ENCODE results near the gene TANGO2. TPM values are rescaled to one million over a fixed set of nuclear protein-coding genes. Genes with fewer than 3 reads are reported as not detected.

TANGO2 gene
- polyA plus RNA-seq, 4 donors, result 12.2 to 15.2 (median 12.8) TPM

DNA sequence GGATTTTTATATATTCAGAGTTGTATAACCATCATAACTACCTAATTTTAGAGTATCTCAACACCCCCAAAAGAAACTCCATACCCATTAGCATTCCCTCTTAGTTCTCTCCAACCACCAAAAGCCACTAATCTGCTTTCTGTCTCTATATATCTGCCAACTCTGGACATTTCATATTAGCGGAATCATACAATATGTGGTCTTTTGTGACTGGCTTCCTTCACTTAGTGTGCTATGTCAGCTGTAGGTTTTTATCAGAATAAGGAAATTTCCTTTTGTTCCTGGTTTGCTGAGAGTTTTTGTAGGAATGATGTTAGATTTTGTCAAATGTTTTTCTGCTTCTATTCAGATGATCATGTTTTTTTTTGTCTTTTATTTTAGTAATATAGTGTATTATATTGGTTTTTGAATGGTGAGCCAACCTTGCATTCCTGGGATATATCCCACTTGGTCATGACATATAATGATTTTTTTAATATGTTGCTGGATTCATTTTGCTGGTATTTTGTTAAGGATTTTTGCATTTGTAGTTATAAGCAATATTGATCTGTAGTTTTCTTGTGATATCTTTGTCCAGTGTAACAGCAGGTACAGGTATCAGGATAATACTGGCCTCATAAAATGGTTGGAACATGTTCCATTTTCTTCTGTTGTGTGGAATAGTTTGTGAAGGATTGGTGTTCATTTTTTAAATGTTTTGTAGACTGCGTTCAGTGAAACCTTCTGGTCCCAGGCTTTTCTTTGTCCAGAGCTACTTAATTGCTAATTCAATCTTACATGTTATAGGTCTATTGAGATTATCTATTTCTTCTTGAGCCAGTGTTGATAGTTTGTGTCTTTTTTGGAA is 75.9 kb downstream of the TANGO2 start:
- DNase-seq (ENCODE audit: low read depth in 4 of 4, low spot score in 2 of 4), result no peak

DNA sequence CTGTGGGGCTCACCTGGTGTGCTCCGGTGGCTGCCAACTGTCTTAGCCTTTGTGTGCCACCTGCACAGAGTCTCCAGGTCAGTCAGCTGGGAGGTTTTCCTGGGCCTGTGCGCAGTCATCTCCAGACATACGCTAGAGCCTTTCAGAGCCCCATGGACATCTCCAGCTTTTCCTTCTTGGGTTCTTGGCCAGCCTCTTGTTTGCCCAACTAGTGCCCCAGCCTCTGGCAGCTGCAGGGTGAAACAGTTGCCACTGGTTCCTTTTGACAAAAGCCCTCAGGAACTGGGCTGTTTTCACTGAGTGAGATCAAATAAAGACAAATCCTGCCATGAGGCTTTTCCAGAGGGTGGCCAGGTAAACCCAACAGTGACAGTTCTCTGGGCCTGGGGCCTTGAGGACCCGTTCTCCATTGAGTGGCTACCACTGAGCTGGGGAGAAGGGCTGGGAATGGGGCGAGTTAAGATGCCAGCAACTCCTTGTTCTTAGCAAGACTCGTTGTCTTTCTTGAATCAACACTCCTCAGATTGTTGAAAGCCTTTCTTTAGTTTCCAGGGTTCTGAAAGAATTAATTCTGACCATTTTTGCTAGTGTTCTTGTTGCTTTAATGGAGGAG is 78.3 kb downstream of the TANGO2 start:
- DNase-seq (ENCODE audit: low read depth in 4 of 4, low spot score in 2 of 4), result no peak

- DNase-seq (ENCODE audit: low read depth in 4 of 4, low spot score in 2 of 4), result no peak
Observed at GRCh38 chr22:20101638-20102037, 80.7 kb downstream of the TANGO2 start.

GRCh38 chr22:20102203-20102780 is 81.4 kb downstream of the TANGO2 start:
- DNase-seq (ENCODE audit: low read depth in 4 of 4, low spot score in 2 of 4), result no peak

DNA sequence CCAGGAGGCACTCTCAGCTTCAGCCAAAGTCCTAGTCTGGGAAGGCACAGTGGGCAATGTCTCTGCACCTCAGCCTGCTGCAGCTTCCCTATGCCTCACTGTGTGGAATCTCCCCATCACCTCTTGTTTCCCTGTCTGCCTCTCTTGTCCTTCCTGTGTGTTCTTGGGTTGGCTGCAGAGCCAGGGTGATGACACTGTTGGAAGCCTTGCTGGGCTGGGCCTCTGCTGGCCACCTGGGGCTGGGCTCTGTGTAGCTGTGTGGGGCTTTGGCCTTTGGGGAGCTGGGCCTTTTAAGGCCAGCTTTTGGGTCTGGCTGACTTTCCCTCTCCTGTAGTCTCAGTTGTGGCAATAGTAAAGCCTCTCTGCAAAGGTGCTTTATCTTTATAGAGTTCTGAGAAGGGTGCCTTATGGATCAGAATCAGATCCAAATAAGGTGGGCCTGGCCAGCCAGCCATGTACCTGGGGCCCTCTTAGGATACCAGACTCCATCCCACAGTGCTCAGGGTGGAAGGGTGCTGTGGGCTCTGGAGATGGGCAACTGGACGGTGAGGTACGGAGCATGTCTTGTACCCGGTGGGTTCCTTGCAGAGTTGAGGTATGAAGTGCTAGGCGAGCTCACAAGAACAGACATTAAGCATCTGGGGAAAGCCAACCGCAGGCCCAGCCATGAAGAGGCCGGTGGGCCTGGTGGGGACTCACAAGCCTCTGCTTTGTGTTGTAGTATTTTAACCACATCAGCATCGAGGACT is 84.7 kb downstream of the TANGO2 start:
- DNase-seq (ENCODE audit: low read depth in 4 of 4, low spot score in 2 of 4), result no peak

- DNase-seq (ENCODE audit: low read depth in 4 of 4, low spot score in 2 of 4), result no peak
Observed at GRCh38 chr22:20106205-20106848, 85.4 kb downstream of the TANGO2 start.

DNA sequence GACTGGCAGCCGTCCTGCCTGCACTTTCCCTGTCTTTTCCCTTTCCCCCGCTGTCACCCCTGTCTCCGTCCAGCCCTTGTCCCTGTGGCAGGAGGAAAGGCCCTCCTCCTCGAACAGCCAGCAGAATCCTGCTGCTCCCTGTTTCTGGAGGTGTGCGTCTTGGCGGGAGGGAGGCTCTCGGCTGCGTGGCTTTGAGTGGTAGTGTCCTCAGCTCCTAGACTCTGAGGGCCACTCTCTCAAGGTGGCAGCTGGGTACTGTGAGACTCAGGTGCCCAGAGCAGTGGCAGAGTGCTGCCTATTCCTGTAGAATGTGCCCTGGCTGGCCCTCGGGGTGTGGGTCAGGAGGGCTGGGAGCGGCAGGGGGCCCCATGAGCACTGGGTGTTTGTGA is 85.9 kb downstream of the TANGO2 start:
- DNase-seq (ENCODE audit: low read depth in 4 of 4, low spot score in 2 of 4), result no peak

GRCh38 chr22:20107471-20107901 is 86.6 kb downstream of the TANGO2 start:
- DNase-seq (ENCODE audit: low read depth in 4 of 4, low spot score in 2 of 4), result no peak

DNA sequence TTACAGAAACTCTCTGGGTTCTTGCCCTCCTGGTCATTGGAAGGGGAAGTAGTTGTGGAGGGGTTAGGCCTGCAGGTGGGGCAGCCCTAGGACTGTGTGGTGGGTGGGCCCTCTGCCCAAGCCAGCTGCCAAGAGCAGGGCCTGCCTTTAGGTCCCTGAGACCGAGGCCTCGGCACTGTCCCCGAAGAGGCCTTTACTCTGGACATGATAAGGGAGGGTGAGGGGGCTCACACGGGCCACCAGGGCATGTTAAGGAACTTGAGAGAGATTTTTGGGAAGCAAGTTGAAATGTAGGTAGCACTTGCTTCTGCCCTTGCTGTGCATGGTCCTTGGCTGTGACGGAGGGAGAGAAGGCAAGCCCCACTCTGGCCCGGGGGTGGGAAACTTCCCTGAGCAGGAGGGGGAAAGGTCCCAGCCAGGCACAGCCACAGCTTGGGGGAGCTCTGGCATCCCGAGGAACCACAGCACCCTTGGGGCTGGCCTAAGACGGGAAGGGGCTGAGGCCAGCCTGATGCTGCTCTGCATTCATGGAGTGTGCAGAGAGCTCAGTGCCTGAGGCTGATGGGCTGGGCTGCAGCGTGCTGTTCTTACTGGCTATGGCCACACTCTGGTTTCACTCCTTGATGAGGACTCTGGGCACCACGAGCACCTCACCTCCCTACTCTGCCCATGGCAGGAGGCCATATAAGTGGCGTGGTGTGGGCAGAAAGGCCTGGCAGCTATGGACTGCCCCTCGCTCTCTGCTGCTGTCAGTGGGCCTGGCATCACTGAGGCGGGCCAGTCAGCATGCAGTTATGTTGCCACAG is 87.2 kb downstream of the TANGO2 start:
- no peak for DNase-seq (ENCODE audit: low read depth in 4 of 4, low spot score in 2 of 4)

GRCh38 chr22:20108757-20109230 is 87.9 kb downstream of the TANGO2 start:
- DNase-seq (ENCODE audit: low read depth in 4 of 4, low spot score in 2 of 4), result no peak

- no peak for DNase-seq (ENCODE audit: low read depth in 4 of 4, low spot score in 2 of 4)
Observed at GRCh38 chr22:20109411-20110358, 88.8 kb downstream of the TANGO2 start.

DNA sequence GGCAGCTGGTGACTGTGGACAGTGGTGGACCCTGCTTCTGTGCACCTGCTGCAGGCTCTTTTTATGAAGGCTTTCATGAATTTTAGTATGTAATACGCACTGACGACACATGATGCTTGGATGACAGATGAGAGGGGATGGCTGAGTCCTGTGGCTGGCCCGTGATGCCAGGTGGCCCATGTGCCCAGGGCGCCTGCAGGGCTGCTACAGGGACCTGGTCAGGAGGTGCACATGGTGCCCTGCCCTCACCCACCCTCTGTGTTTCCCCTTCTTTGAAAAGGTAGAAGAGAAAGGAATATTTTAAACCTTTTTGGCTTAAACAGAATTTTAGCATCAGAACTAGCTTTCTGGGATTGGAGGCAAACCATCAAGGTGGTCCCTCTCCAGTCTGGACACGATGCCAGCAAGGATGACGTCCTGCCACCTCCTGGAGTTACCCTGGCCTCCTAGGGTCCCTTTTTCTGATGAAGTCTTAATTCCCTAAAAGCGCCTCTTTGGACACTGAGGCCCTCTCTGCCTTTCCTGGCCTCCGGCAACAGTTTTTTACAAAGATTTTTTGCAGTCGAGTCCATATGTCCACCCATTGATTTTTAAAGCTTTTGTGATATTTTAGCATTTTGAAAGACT is 89.6 kb downstream of the TANGO2 start:
- DNase-seq (ENCODE audit: low read depth in 4 of 4, low spot score in 2 of 4), result no peak

- no peak for DNase-seq (ENCODE audit: low read depth in 4 of 4, low spot score in 2 of 4)
Observed at GRCh38 chr22:20111045-20111688, 90.3 kb downstream of the TANGO2 start.

GRCh38 chr22:20111689-20112622 is 91.0 kb downstream of the TANGO2 start:
- DNase-seq (ENCODE audit: low read depth in 4 of 4, low spot score in 2 of 4), result no peak

DNA sequence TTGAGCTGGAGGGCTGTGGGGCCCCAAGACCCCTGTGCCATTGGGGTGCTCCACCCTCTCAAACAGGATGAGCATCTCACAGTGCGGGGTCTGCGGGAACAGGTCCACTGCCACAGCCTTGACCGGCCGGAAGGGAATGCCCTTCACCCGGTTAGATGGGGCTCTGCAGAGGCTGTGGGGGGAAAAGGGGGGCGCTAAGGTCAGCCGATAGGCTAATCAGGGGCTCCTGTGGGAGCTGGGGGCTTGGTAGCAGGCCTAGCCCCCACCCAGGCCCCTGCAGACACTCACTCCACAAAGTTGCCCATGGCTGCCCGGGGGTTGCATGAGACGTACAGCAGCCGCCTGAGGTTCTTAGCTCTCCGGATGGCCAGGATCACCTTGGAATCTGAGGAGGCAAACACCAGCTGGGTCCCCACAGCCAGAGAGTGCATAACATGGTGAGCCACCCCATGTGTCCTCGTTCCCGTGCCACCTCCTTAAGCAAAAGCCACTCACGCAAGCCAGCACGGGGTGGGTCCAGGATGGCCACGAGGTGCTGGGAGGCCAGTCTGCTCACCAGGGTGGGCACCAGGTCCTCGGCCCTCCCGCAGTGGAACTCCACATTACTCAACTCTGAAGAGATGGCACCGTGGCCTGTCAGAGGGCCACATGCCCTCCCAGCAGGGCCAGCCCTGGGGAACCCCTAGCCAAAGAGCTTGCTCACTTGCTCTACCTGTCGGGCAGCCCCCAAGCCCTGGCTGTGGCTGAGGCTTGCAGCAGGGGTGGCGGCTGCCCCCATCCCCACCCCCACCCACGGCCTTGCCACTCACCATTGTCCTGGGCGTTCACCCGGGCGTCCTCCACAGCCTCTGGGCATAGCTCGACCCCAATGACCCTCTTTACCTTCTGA is 92.0 kb downstream of the TANGO2 start:
- DNase-seq (ENCODE audit: low read depth in 4 of 4, low spot score in 2 of 4), result no peak
